Naive thymus-derived CD8-positive, alpha-beta T cell (primary cell): ENCODE data around the gene MLYCD. TPM values are rescaled to one million over a fixed set of nuclear protein-coding genes. Genes with fewer than 3 reads are reported as not detected.

Experiments used
- ATAC-seq, 2 donors: fragments of 150-1000 bp; cut with Tn5 transposase in 1 of 2; sonication (Bioruptor Pico), chemical (Tn5 transposase) in 1 of 2; 1 replicate in 1 of 2; 2 replicates in 1 of 2; pipeline ENCODE4 v1.10.0; 2021; ENCODE audit warnings: mild to moderate bottlenecking in 2 of 2, moderate library complexity in 2 of 2
- POLR2A ChIA-PET: fragments of 350-600 bp; sonication (Branson Sonifier 250); formaldehyde crosslinking; loops from one replicate; lab custom pipeline; 2021; ENCODE audit warnings: antibody characterized with exemption; lab: Charles Lee
- DNase-seq, 10 donors: peaks; one replicate each; pipeline versions ENCODE4 v3.0.0 to v3.0.0-alpha.2; 2020 to 2022
- H3K27ac Mint-ChIP-seq, 10 donors: one replicate each; pipeline ENCODE4 v1.8.0; 2020 to 2022; ENCODE audit warnings: mild to moderate bottlenecking in 10 of 10, mixed read lengths in 10 of 10, moderate library complexity in 4 of 10, inconsistent platforms in 1 of 10
- H3K27me3 Mint-ChIP-seq, 5 donors: one replicate each; pipeline ENCODE4 v1.8.0; 2021 to 2022; ENCODE audit warnings: mixed read lengths in 5 of 5
- H3K36me3 Mint-ChIP-seq, 3 donors: one replicate each; pipeline ENCODE4 v1.8.0; 2020 to 2022; ENCODE audit warnings: mixed read lengths in 3 of 3, mild to moderate bottlenecking in 2 of 3, inconsistent platforms in 1 of 3
- H3K4me1 Mint-ChIP-seq, 4 donors: one replicate each; pipeline ENCODE4 v1.8.0; 2021 to 2022; ENCODE audit warnings: mixed read lengths in 4 of 4
- H3K4me3 Mint-ChIP-seq, 10 donors: one replicate each; pipeline ENCODE4 v1.8.0; 2020 to 2022; ENCODE audit warnings: mild to moderate bottlenecking in 10 of 10, mixed read lengths in 10 of 10, moderate library complexity in 6 of 10, inconsistent platforms in 1 of 10
- H3K9me3 Mint-ChIP-seq, 9 donors: one replicate each; pipeline ENCODE4 v1.8.0; 2020 to 2022; ENCODE audit warnings: mixed read lengths in 9 of 9, mild to moderate bottlenecking in 3 of 9, inconsistent platforms in 1 of 9, moderate library complexity in 1 of 9
- polyA plus RNA-seq, 3 donors: library from polyadenylated mRNA; unstranded; fragments of 300-500 nt; fragmentation: Illumina TruSeq; gene quantifications; one replicate each; pipeline ENCODE4 v1.2.3, GENCODE V29; 2021
- total RNA-seq, 8 experiments: library from RNA in 2 of 8; stranded (reverse) in 2 of 8; gene quantifications; one replicate each; pipeline ENCODE4 v1.2.3 and lab custom pipeline; 2021 to 2026

Gene MLYCD
- total and polyA plus RNA-seq, 5 experiments from 2014 or later, result 0.69 to 10.1 (median 2.2) TPM

- Mint-ChIP-seq H3K36me3 (peaks cover 0 to 3% (median 0%) of the 10 kb centered on the region in 3 donors), H3K27ac (no peak overlapping the region), H3K27me3 (peaks cover 5 to 23% (median 9%) of the 10 kb centered on the region in 5 donors), H3K9me3 (peaks cover 0 to 2% (median 0%) of the 10 kb centered on the region in 9 donors), H3K4me1 (peaks cover 3 to 11% (median 5%) of the 10 kb centered on the region in 4 donors), H3K4me3 (no peak overlapping the region)
- POLR2A ChIA-PET, result interaction anchor here (0.6 kb wide), 1 partner anchor 393 kb away, joined by 3 read pairs; no protein-coding TSS in a partner anchor
- DNase-seq (no peak), ATAC-seq (no peak)
Measured at GRCh38 chr16:83965444-83966152, 66.7 kb downstream of the MLYCD start.

- no peak for DNase-seq
Measured at GRCh38 chr16:83966153-83966696, 67.3 kb downstream of the MLYCD start.

DNA sequence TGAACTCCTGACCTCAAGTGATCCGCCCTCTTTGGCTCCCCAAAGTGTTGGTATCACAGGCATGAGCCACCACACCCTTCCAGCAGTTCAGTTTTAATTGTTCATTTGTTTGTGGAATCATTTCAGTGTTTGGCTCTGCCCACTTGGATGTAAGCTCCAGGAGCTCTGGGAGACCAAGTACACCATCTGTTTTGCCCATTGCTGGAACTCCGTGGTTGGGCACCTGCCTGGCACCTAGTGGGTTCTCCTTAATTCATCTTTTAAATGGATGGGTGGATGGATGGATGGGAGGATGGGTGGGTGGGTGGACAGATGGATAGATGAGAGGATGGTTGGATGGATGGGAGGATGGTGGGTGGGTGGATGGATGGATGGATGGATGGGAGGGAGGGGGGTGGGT lies 68.2 kb downstream of the MLYCD start:
- Mint-ChIP-seq H3K4me1 (peaks cover 3 to 11% (median 5%) of the 10 kb centered on the region in 4 donors), H3K9me3 (peaks cover 0 to 2% (median 0%) of the 10 kb centered on the region in 9 donors), H3K27ac (no peak overlapping the region), H3K36me3 (peaks cover 0 to 3% (median 0%) of the 10 kb centered on the region in 3 donors), H3K4me3 (peak overlapping the region in 2 of 10 donors; percentile 6 to 18), H3K27me3 (peaks cover 5 to 35% (median 9%) of the 10 kb centered on the region in 5 donors)
- no peak for DNase-seq
- POLR2A ChIA-PET, result no interaction called here
- no peak for ATAC-seq

More at GRCh38 chr16:83966153-83966696, 67.3 kb downstream of the MLYCD start:
- Mint-ChIP-seq H3K27ac (peak overlapping the region in 1 of 10 donors; percentile 5), H3K4me1 (peaks cover 3 to 11% (median 5%) of the 10 kb centered on the region in 4 donors), H3K36me3 (peaks cover 0 to 3% (median 0%) of the 10 kb centered on the region in 3 donors), H3K9me3 (peaks cover 0 to 2% (median 0%) of the 10 kb centered on the region in 9 donors), H3K27me3 (peaks cover 5 to 27% (median 9%) of the 10 kb centered on the region in 5 donors), H3K4me3 (no peak overlapping the region)
- POLR2A ChIA-PET, result no interaction called here
- ATAC-seq, result no peak

GRCh38 chr16:83967838-83968305 lies 69.0 kb downstream of the MLYCD start, which contains the start of gene NECAB2:
TSS of gene NECAB2 (plus strand) at chr16:83968244. CDS start at chr16:83968649, 405 bp downstream.
- Mint-ChIP-seq H3K9me3 (peaks cover 0 to 2% (median 0%) of the 10 kb centered on the region in 9 donors), H3K4me1 (peaks cover 3 to 11% (median 5%) of the 10 kb centered on the region in 4 donors), H3K27ac (peak within 1 kb of the TSS in 1 of 10 donors; percentile 43), H3K36me3 (peaks cover 0 to 3% (median 0%) of the 10 kb centered on the region in 3 donors), H3K27me3 (peaks cover 5 to 40% (median 9%) of the 10 kb centered on the region in 5 donors), H3K4me3 (peak within 1 kb of the TSS; percentile 43 to 78 (median 70))
- ATAC-seq, result no peak
- POLR2A ChIA-PET, result no interaction called here
- DNase-seq, result no peak

DNA sequence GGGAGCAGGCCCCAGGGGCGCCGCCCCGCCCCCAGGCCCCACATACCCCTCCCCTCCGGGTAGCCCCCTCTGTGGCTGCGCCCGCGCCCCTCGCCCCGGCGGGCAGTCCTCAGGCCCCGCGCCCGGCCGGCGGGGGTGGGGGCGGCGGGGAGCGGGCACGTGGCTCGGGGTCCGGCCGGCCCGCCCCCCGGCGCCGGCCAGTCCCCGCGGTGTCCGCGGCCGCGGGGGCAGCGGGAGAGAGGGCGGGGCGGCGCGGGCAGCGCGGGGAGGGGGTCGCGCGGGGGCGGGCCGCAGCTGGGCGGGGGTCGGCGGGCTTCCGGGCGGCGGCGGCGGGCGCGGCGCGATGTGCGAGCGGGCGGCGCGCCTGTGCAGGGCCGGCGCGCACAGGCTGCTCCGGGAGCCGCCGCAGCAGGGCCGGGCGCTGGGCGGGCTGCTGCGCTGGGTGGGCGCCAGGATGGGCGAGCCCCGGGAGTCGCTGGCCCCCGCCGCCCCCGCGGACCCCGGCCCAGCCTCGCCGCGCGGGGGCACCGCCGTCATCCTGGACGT lies 69.5 kb downstream of the MLYCD start:
- ATAC-seq (no peak), DNase-seq (no peak)
- H3K4me3 Mint-ChIP-seq, result peak overlapping the region in 1 of 10 donors; percentile 70
- H3K27ac Mint-ChIP-seq, result no peak overlapping the region
- peaks cover 5 to 44% (median 9%) of the 10 kb centered on the region in 5 donors for H3K27me3 Mint-ChIP-seq
- peaks cover 0 to 3% (median 0%) of the 10 kb centered on the region in 3 donors for H3K36me3 Mint-ChIP-seq
- peaks cover 3 to 11% (median 5%) of the 10 kb centered on the region in 4 donors for H3K4me1 Mint-ChIP-seq
- H3K9me3 Mint-ChIP-seq, result peaks cover 0 to 2% (median 0%) of the 10 kb centered on the region in 9 donors
- POLR2A ChIA-PET, result no interaction called here

GRCh38 chr16:83968891-83969649 lies 70.2 kb downstream of the MLYCD start:
- POLR2A ChIA-PET, result no interaction called here
- Mint-ChIP-seq H3K36me3 (peaks cover 0 to 3% (median 0%) of the 10 kb centered on the region in 3 donors), H3K9me3 (peaks cover 0 to 2% (median 0%) of the 10 kb centered on the region in 9 donors), H3K27ac (no peak overlapping the region), H3K27me3 (peaks cover 5 to 50% (median 10%) of the 10 kb centered on the region in 5 donors), H3K4me3 (peak overlapping the region in 7 of 10 donors; percentile 22 to 69 (median 43)), H3K4me1 (peaks cover 3 to 11% (median 5%) of the 10 kb centered on the region in 4 donors)
- no peak for ATAC-seq
- DNase-seq, result no peak

- H3K9me3 Mint-ChIP-seq, result peaks cover 0 to 2% (median 0%) of the 10 kb centered on the region in 9 donors
Measured at GRCh38 chr16:83969771-83970429, 71.0 kb downstream of the MLYCD start.

DNA sequence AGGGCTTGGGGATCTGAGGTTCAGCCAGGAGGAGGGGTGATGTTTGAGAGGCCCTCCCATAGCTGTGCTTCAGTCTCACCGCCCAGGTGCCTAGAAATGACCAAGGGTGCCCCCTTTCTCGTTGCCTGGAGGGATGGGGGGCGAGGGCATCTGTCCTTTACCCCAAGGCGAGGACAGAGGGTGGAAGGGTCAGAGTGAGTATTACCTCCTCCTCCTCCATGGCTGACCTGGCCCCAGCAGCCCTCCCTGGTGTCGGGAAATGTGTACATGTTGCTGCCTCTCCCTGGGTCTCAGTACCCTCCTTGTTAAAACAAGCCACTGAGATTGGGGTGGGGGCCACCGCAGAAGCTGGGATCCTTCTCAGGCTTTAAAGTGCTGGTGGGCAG lies 71.5 kb downstream of the MLYCD start:
- Mint-ChIP-seq H3K9me3 (peaks cover 0 to 2% (median 0%) of the 10 kb centered on the region in 9 donors), H3K4me1 (peaks cover 3 to 11% (median 5%) of the 10 kb centered on the region in 4 donors), H3K27ac (no peak overlapping the region), H3K4me3 (no peak overlapping the region), H3K36me3 (peaks cover 0 to 3% (median 0%) of the 10 kb centered on the region in 3 donors), H3K27me3 (peaks cover 5 to 57% (median 18%) of the 10 kb centered on the region in 5 donors)
- POLR2A ChIA-PET, result no interaction called here
- DNase-seq, result no peak
- no peak for ATAC-seq

More at GRCh38 chr16:83969771-83970429, 71.0 kb downstream of the MLYCD start:
- peaks cover 3 to 11% (median 5%) of the 10 kb centered on the region in 4 donors for H3K4me1 Mint-ChIP-seq
- no peak overlapping the region for H3K27ac Mint-ChIP-seq
- ATAC-seq, result no peak
- no peak for DNase-seq
- POLR2A ChIA-PET, result no interaction called here
- peaks cover 0 to 3% (median 0%) of the 10 kb centered on the region in 3 donors for H3K36me3 Mint-ChIP-seq
- H3K27me3 Mint-ChIP-seq, result peaks cover 5 to 56% (median 18%) of the 10 kb centered on the region in 5 donors
- H3K4me3 Mint-ChIP-seq, result peak overlapping the region in 7 of 10 donors; percentile 24 to 70 (median 43)

DNA sequence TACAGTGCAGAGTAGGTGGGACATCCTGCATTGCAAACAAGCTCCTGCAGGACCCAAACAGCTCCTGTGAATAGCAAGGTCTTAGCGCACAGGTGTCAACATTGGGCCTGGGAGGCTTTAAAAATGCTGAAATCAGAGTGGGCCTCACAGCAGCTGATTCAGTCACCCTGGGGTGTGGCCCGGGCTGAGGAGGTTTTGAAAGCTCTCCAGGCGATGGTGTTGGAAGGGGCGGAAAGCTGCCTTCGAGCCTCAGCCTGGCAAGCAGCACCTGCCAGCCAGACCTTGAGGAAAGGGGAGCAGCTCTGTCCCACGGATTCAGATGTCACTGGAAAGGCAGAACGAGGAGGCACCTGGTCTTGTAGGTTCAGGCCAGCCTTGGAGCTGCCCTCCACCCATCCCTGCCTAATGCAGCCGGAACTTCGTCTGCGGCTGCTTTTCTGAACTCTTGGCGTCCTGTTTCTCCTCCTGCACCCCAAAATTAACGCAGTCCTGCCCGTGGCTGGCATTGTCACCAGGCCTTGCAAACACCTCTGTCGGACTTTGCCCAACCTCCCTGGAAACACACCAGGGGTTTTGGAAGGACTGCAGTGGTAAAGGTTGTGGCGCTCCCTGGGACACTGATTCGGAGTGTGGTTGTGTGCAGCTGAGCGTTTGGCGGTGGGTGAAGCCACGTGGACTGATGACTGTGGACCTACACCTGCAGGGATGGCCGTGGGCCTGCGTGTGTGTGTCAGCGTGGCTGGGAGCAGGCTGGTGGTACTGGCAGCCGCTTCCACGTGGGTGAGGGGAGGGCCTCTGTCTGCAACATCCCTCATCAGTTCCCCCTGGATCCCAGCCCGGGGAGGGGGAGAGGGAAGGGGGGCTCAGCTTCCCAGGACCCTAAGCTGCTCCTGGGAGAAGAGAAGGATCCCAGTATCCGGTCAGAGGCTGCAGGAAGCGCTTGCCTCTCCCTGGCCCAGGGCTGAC lies 72.5 kb downstream of the MLYCD start:
- peaks cover 0 to 2% (median 0%) of the 10 kb centered on the region in 9 donors for H3K9me3 Mint-ChIP-seq
- POLR2A ChIA-PET, result no interaction called here

DNA sequence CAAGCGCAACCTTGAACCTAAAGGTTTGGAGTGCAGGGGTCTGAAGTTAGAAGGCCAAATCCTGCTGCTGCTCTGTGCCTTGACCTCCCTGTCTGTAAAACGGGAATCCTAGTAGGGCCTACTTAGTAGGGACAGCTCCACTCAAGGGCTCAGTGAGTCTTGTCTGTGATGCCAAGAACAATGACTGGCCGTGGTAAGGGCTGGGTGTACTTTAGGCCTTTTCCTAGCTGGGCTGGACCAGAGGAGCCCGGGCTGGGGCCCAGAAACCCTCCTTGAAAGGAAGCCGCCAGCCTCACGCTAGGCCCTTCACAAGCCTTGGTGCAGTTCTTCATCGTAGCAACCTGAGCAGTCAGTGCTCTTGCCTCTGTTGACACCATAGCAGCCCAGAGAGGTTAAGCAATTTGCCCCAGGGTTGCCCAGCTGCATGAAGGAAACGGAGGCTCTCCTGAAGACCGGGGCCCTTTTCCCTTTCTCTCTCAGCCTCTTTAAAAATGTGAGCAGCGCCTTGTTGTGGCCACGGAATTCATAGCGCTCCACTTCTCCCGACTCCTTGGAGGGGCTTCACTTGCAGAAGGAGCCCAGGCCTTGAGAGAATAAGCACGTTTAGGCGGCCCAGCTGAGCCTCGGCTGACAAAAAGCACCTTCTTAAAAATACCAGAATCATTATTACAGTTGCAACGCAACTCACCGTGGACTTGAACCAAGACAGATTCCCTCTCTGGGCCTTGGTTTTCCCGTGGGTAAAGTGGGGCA lies 73.5 kb downstream of the MLYCD start:
- DNase-seq (no peak), ATAC-seq (no peak)
- Mint-ChIP-seq H3K36me3 (peaks cover 0 to 3% (median 0%) of the 10 kb centered on the region in 3 donors), H3K4me1 (peaks cover 3 to 10% (median 5%) of the 10 kb centered on the region in 4 donors), H3K4me3 (no peak overlapping the region), H3K27me3 (peaks cover 5 to 56% (median 18%) of the 10 kb centered on the region in 5 donors), H3K27ac (no peak overlapping the region), H3K9me3 (peaks cover 0 to 2% (median 0%) of the 10 kb centered on the region in 9 donors)
- POLR2A ChIA-PET, result no interaction called here

More for the DNA sequence above, 72.5 kb downstream of the MLYCD start:
- ATAC-seq (no peak), DNase-seq (no peak)
- H3K4me1 Mint-ChIP-seq, result peaks cover 3 to 11% (median 5%) of the 10 kb centered on the region in 4 donors
- no peak overlapping the region for H3K4me3 Mint-ChIP-seq
- peaks cover 5 to 57% (median 18%) of the 10 kb centered on the region in 5 donors for H3K27me3 Mint-ChIP-seq
- no peak overlapping the region for H3K27ac Mint-ChIP-seq
- H3K36me3 Mint-ChIP-seq, result peaks cover 0 to 3% (median 0%) of the 10 kb centered on the region in 3 donors
